Lower leg skin (tissue), 4 donors: ENCODE results near the gene PTGIS. TPM values are rescaled to one million over a fixed set of nuclear protein-coding genes. Genes with fewer than 3 reads are reported as not detected.

Experiments used
- DNase-seq, 2 donors: peaks; one replicate each; pipeline ENCODE4 v3.0.0-alpha.2; 2019; ENCODE audit warnings: low spot score in 2 of 2
- H3K4me3 ChIP-seq: fragments of 200-600 bp; sonication (generic); 2 replicates; pipeline ENCODE4 v1.5.1; 2017; ENCODE audit warnings: mild to moderate bottlenecking, low read depth; ENCODE audit not compliant: poor library complexity, severe bottlenecking
- CTCF ChIP-seq, 3 donors: fragments of 450-650 bp; IDR thresholded peaks; one replicate each; pipeline ENCODE4 v1.5.1; 2016; ENCODE audit warnings: antibody characterized with exemption in 3 of 3, mild to moderate bottlenecking in 3 of 3, moderate library complexity in 2 of 3
- POLR2A ChIP-seq, 2 donors: fragments of 450-650 bp; IDR thresholded peaks; one replicate each; pipeline ENCODE4 v1.6.1; 2016 to 2017; ENCODE audit warnings: antibody characterized with exemption in 2 of 2, mild to moderate bottlenecking in 1 of 2, moderate library complexity in 1 of 2
- WGBS, 2 donors: methylation state at CpG; one replicate each; pipeline ENCODE4 v1.1.5; 2018; 5-methylcytosine and 5-hydroxymethylcytosine counted together
- intact Hi-C: fragments of 100-400 bp; cut with DNase I; formaldehyde crosslinking; loops from one replicate; pipeline ENCODE4 v1.15.0; 2023; ENCODE audit warnings: low total_unique reads
- total RNA-seq, 4 donors: library from RNA; depleted of rRNA; stranded (reverse); fragments of >200 nt; gene quantifications; one replicate each; pipeline ENCODE4 v1.1.0, GENCODE V29; 2016

PTGIS gene
- total RNA-seq, 4 donors from 2014 or later: 2.3 to 13.3 (median 9.1) TPM

DNA sequence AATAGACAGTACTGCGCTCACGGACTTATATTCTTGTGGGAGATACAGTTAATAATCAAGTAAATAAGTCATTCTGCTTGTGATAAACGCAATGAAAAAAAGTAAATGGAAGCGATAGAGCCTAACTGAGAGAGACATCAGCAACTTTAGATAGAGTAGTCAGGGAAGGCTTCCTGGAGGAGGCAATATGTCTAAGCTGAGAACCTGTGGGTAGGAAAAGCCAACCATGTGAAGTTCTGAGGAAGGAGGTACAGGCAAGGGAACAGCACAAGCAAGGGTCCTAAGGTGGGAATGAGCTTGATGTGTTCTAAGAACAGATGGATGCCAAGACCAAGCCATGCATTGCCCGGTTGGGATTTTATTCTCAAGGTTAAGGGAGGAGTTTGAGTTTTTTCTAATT lies 78.2 kb downstream of the PTGIS start:
- intact Hi-C loops: no loop called here

DNA sequence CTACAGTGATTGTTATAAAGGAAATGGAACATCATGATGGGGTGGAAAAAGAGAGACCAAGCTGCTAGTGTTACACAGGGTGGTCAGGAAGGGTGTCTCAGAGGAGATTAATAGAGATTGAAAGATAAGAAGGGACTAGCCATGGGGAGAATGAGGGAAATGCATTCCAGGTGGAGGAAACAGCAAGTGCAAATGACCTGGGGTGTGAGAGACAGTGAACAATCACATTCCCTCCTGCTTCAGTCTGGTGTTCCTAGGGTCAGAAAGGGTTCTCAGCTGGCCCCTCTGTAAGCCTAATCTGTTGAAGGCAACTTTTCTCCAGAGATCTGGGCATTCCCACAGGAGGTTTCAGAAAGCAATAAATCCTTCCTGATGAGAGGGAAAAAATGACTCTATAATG lies 81.9 kb downstream of the PTGIS start:
- TF ChIP-seq CTCF (IDR thresholded peaks at IDR 0.05) (no peak), POLR2A (IDR thresholded peaks at IDR 0.05) (no peak)
- DNase-seq: no peak
- intact Hi-C loops: no loop called here
- no peak overlapping the region for H3K4me3 ChIP-seq

More for the DNA sequence above, 78.2 kb downstream of the PTGIS start:
- WGBS, 2 donors: 89% methylated on average over 5 of the region's 5 CpGs
- H3K4me3 ChIP-seq: no peak overlapping the region
- no peak for DNase-seq
- no peak for TF ChIP-seq CTCF (IDR thresholded peaks at IDR 0.05)

DNA sequence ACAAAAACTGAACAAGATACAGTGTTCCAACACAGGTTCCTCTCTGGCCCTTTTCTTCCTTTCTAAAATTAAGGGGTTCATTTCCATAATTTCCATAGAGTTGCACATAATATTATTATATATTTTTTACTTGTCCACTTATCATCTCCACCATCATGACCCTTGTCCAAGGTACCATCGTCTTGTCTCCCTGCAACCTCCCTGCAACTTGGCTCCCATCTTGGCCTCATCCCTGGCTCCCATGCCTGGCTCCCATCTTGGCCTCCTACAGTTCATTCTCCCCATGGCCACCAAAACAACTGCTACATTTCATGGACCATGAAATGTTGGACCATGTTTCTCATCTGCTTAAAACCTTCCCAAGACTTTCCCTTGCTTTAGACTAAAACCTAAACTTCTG lies 82.4 kb downstream of the PTGIS start:
- WGBS, 2 donors: 64 to 74% methylated on average over 1 of the region's 1 CpG
- intact Hi-C loops: no loop called here
- no peak for DNase-seq
- no peak overlapping the region for H3K4me3 ChIP-seq
- TF ChIP-seq CTCF (IDR thresholded peaks at IDR 0.05): no peak
- no peak for TF ChIP-seq POLR2A (IDR thresholded peaks at IDR 0.05)

- intact Hi-C loops: loop anchor here (5.0 kb wide), 1 partner anchor 152 kb away; no protein-coding TSS in a partner anchor
- no peak for TF ChIP-seq CTCF (IDR thresholded peaks at IDR 0.05)
- TF ChIP-seq POLR2A (IDR thresholded peaks at IDR 0.05): no peak
- WGBS, 2 donors: 3% methylated on average over 28 to 40 of the region's 61 CpGs
- peak; percentile 51 to 90 for DNase-seq
- H3K4me3 ChIP-seq: no peak overlapping the region
These were observed 83.5 kb downstream of the PTGIS start for GRCh38 chr20:49484180-49485140.

- TF ChIP-seq CTCF (IDR thresholded peaks at IDR 0.05) (no peak), POLR2A (IDR thresholded peaks at IDR 0.05) (no peak)
- 0 to 4% methylated on average over 12 to 18 of the region's 44 CpGs for WGBS, 2 donors
These were observed 84.2 kb downstream of the PTGIS start for GRCh38 chr20:49483696-49484123.

More at GRCh38 chr20:49483696-49484123, 84.2 kb downstream of the PTGIS start:
- no peak overlapping the region for H3K4me3 ChIP-seq
- intact Hi-C loops: loop anchor here (5.0 kb wide), 1 partner anchor 151 kb away; no protein-coding TSS in a partner anchor
- DNase-seq: no peak
